ENCODE data around the gene DNASE1.

DNA sequence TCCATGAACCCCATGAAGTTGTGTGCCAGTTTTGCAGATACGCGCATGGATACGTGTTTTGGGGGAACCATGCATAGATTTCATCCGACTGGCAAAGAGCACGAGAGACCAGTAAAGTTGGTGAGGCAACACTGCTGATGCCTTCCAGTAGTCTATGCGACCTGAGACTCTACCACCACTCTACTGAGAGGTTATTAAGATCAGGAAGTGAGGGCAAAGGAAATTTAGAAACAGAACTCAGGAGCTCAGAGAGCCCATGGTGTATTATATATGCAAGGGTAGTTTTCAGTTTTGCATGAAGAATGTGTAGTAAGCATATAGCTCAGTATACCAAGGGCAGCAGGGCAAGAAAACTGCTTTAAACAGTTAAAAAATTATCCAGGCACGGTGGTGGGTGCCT is 47.3 kb upstream of the DNASE1 start:
- TF ChIP-seq EP300 (IDR thresholded peaks at IDR 0.05), result no peak
- no peak for TF ChIP-seq NFE2L2 (conservative IDR thresholded peaks at IDR 0.05; ENCODE audit: low read length)
- TF ChIP-seq, protein P1, sequence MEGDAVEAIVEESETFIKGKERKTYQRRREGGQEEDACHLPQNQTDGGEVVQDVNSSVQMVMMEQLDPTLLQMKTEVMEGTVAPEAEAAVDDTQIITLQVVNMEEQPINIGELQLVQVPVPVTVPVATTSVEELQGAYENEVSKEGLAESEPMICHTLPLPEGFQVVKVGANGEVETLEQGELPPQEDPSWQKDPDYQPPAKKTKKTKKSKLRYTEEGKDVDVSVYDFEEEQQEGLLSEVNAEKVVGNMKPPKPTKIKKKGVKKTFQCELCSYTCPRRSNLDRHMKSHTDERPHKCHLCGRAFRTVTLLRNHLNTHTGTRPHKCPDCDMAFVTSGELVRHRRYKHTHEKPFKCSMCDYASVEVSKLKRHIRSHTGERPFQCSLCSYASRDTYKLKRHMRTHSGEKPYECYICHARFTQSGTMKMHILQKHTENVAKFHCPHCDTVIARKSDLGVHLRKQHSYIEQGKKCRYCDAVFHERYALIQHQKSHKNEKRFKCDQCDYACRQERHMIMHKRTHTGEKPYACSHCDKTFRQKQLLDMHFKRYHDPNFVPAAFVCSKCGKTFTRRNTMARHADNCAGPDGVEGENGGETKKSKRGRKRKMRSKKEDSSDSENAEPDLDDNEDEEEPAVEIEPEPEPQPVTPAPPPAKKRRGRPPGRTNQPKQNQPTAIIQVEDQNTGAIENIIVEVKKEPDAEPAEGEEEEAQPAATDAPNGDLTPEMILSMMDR (IDR thresholded peaks at IDR 0.05), result no peak
